Neural cell (in vitro differentiated cells): ENCODE data around the gene IFI44. TPM values are rescaled to one million over a fixed set of nuclear protein-coding genes. Genes with fewer than 3 reads are reported as not detected.

Source experiments
- H2AFZ ChIP-seq: fragments of 200-600, 300-800 bp; sonication (generic), shearing (Covaris generic); 2 replicates; pipeline ENCODE4 v1.6.0; 2014; ENCODE audit warnings: low read depth, mild to moderate bottlenecking, antibody characterized with exemption, low read length, moderate library complexity
- H3F3A ChIP-seq: fragments of 200-600 bp; shearing (Covaris generic); 2 replicates; pipeline ENCODE4 v1.6.1; 2016; ENCODE audit warnings: mild to moderate bottlenecking, moderate library complexity, mixed read lengths, antibody characterized with exemption, low read length; ENCODE audit not compliant: insufficient read depth, poor library complexity, severe bottlenecking
- H3K27ac ChIP-seq: fragments of 200-600, 300-800 bp; sonication (generic), shearing (Covaris generic); 2 replicates; pipeline ENCODE4 v1.5.1; 2014; ENCODE audit warnings: mild to moderate bottlenecking, low read length, moderate library complexity
- H3K27me3 ChIP-seq: fragments of 300-800, 200-600 bp; sonication (generic), shearing (Covaris generic); 2 replicates; pipeline ENCODE4 v1.6.0; 2014; ENCODE audit warnings: mild to moderate bottlenecking, low read depth, low read length, moderate library complexity; ENCODE audit not compliant: insufficient read depth
- H3K36me3 ChIP-seq: fragments of 300-800, 200-600 bp; sonication (generic), shearing (Covaris generic); 2 replicates; pipeline ENCODE4 v1.5.1; 2014; ENCODE audit warnings: mild to moderate bottlenecking, antibody characterized with exemption, low read length, moderate library complexity; ENCODE audit not compliant: insufficient read depth
- H3K4me2 ChIP-seq: fragments of 300-800, 200-600 bp; sonication (generic), shearing (Covaris generic); 2 replicates; pipeline ENCODE4 v1.6.0; 2014; ENCODE audit warnings: mild to moderate bottlenecking, low read length
- H3K4me3 ChIP-seq: fragments of 300-800, 200-600 bp; sonication (generic), shearing (Covaris generic); 2 replicates; pipeline ENCODE4 v1.5.1; 2014; ENCODE audit warnings: mild to moderate bottlenecking, low read length, moderate library complexity
- H3K79me2 ChIP-seq: fragments of 200-600 bp; shearing (Covaris generic); replicated peaks from 2 replicates; pipeline ENCODE4 v1.6.0; 2014; ENCODE audit warnings: mild to moderate bottlenecking, low read length, moderate library complexity; ENCODE audit not compliant: insufficient read depth
- H3K9ac ChIP-seq: fragments of 300-800, 200-600 bp; sonication (generic), shearing (Covaris generic); 2 replicates; pipeline ENCODE4 v1.6.1; 2016; ENCODE audit warnings: mild to moderate bottlenecking, low read length, mixed read lengths
- H3K9me2 ChIP-seq: fragments of 200-600 bp; shearing (Covaris generic); 2 replicates; pipeline ENCODE4 v1.6.1; 2016; ENCODE audit warnings: mild to moderate bottlenecking, low read length, mixed read lengths; ENCODE audit not compliant: insufficient read depth
- H3K9me3 ChIP-seq: fragments of 200-600, 300-800 bp; sonication (generic), shearing (Covaris generic); 2 replicates; pipeline ENCODE4 v1.6.1; 2016; ENCODE audit warnings: mild to moderate bottlenecking, mixed run types, low read length, moderate library complexity, mixed read lengths
- H4K20me1 ChIP-seq: fragments of 200-600 bp; shearing (Covaris generic); 2 replicates; pipeline ENCODE4 v1.6.1; 2016; ENCODE audit warnings: mild to moderate bottlenecking, mixed run types; ENCODE audit not compliant: insufficient read depth
- EP300 ChIP-seq: fragments of 450-650 bp; conservative IDR thresholded peaks from 2 replicates; pipeline ENCODE4 v1.6.1; 2014; ENCODE audit warnings: antibody characterized with exemption, mild to moderate bottlenecking, moderate library complexity; ENCODE audit not compliant: poor library complexity, severe bottlenecking
- EZH2 ChIP-seq: fragments of 200-600, 300-800 bp; shearing (Covaris generic), sonication (generic); IDR thresholded peaks from 2 replicates; pipeline ENCODE4 v1.6.1; 2014; ENCODE audit warnings: antibody characterized with exemption, low read length, borderline replicate concordance, mild to moderate bottlenecking; ENCODE audit not compliant: insufficient read depth, poor library complexity, severe bottlenecking
- MXI1 ChIP-seq: fragments of 450-650 bp; conservative IDR thresholded peaks from 2 replicates; pipeline ENCODE4 v1.6.1; 2014; ENCODE audit warnings: antibody characterized with exemption, mild to moderate bottlenecking; ENCODE audit not compliant: poor library complexity, severe bottlenecking
- POLR2AphosphoS5 ChIP-seq: IDR thresholded peaks from 2 replicates; pipeline ENCODE4 v1.6.1; 2012
- RAD21 ChIP-seq: fragments of 450-650 bp; conservative IDR thresholded peaks from 2 replicates; pipeline ENCODE4 v1.6.1; 2014; ENCODE audit warnings: antibody characterized with exemption, mild to moderate bottlenecking, moderate library complexity
- SMC3 ChIP-seq: fragments of 450-650 bp; conservative IDR thresholded peaks from 2 replicates; pipeline ENCODE4 v1.6.1; 2014; ENCODE audit warnings: antibody characterized with exemption, mild to moderate bottlenecking, moderate library complexity; ENCODE audit not compliant: poor library complexity
- TAF1 ChIP-seq: IDR thresholded peaks from 2 replicates; pipeline ENCODE4 v1.6.1; 2012; ENCODE audit warnings: low read depth
- polyA plus RNA-seq: library from polyadenylated mRNA; depleted of rRNA; stranded (reverse); fragments of >200 nt; gene quantifications from 2 replicates; pipeline ENCODE4 v1.2.3, GENCODE V29; 2014
- TF ChIP-seq, protein P1 (sequence below): fragments of 450-650 bp; IDR thresholded peaks from 2 replicates; pipeline ENCODE4 v1.5.1; 2014; ENCODE audit warnings: antibody characterized with exemption, mild to moderate bottlenecking, moderate library complexity; ENCODE audit not compliant: poor library complexity, severe bottlenecking
- TF ChIP-seq, protein P2 (sequence below): IDR thresholded peaks from 2 replicates; pipeline ENCODE4 v1.6.1; 2012; ENCODE audit warnings: borderline replicate concordance

IFI44 gene
- polyA plus RNA-seq, 1 donor from 2014 or later = not detected

DNA sequence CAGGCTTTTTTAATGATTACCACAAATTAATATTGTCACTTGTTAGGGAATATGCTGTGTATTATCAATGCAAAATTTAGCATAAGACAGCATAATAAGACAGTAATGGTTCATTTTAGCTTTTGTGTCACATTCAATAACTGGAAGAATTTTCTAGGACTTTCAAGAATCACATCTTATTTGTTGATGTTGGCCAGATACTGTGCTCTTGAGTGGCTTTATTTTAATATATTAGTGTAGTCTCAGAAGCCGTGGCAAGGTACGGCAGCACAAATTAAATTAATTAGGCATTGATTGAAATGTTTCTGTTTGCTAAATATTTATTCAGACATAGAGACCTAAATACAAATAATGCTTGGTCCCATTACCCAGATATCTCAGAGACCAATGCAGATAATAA lies 19.0 kb upstream of the IFI44 start:
- no peaks in the 10 kb centered on the region for H3K79me2 ChIP-seq
- no peak overlapping the region for H3K9ac ChIP-seq
- H3K27ac ChIP-seq = no peak overlapping the region
- H3K27me3 ChIP-seq = no peaks in the 10 kb centered on the region
- no peak overlapping the region for H3K4me2 ChIP-seq
- no peak overlapping the region for H3K4me3 ChIP-seq
- no peak overlapping the region for H2AFZ ChIP-seq
- H3K9me3 ChIP-seq = no peaks in the 10 kb centered on the region
- H3K36me3 ChIP-seq = no peaks in the 10 kb centered on the region
- no peaks in the 10 kb centered on the region for H3K9me2 ChIP-seq
- TF ChIP-seq, protein P1, sequence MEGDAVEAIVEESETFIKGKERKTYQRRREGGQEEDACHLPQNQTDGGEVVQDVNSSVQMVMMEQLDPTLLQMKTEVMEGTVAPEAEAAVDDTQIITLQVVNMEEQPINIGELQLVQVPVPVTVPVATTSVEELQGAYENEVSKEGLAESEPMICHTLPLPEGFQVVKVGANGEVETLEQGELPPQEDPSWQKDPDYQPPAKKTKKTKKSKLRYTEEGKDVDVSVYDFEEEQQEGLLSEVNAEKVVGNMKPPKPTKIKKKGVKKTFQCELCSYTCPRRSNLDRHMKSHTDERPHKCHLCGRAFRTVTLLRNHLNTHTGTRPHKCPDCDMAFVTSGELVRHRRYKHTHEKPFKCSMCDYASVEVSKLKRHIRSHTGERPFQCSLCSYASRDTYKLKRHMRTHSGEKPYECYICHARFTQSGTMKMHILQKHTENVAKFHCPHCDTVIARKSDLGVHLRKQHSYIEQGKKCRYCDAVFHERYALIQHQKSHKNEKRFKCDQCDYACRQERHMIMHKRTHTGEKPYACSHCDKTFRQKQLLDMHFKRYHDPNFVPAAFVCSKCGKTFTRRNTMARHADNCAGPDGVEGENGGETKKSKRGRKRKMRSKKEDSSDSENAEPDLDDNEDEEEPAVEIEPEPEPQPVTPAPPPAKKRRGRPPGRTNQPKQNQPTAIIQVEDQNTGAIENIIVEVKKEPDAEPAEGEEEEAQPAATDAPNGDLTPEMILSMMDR = no peak
- TF ChIP-seq, protein P2, sequence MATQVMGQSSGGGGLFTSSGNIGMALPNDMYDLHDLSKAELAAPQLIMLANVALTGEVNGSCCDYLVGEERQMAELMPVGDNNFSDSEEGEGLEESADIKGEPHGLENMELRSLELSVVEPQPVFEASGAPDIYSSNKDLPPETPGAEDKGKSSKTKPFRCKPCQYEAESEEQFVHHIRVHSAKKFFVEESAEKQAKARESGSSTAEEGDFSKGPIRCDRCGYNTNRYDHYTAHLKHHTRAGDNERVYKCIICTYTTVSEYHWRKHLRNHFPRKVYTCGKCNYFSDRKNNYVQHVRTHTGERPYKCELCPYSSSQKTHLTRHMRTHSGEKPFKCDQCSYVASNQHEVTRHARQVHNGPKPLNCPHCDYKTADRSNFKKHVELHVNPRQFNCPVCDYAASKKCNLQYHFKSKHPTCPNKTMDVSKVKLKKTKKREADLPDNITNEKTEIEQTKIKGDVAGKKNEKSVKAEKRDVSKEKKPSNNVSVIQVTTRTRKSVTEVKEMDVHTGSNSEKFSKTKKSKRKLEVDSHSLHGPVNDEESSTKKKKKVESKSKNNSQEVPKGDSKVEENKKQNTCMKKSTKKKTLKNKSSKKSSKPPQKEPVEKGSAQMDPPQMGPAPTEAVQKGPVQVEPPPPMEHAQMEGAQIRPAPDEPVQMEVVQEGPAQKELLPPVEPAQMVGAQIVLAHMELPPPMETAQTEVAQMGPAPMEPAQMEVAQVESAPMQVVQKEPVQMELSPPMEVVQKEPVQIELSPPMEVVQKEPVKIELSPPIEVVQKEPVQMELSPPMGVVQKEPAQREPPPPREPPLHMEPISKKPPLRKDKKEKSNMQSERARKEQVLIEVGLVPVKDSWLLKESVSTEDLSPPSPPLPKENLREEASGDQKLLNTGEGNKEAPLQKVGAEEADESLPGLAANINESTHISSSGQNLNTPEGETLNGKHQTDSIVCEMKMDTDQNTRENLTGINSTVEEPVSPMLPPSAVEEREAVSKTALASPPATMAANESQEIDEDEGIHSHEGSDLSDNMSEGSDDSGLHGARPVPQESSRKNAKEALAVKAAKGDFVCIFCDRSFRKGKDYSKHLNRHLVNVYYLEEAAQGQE = no peak
- TF ChIP-seq EP300 (no peak), SMC3 (no peak), TAF1 (no peak), RAD21 (no peak), POLR2AphosphoS5 (no peak), MXI1 (no peak), EZH2 (no peak)
- no peaks in the 10 kb centered on the region for H3F3A ChIP-seq
- H4K20me1 ChIP-seq = no peaks in the 10 kb centered on the region

GRCh38 chr1:78633209-78633608 lies 16.4 kb upstream of the IFI44 start:
- H3K9me3 ChIP-seq = no peaks in the 10 kb centered on the region
- no peak overlapping the region for H2AFZ ChIP-seq
- H3K4me3 ChIP-seq = no peak overlapping the region
- TF ChIP-seq, protein P1 = no peak
- TF ChIP-seq EZH2 = no peak
- no peak for TF ChIP-seq RAD21
- TF ChIP-seq SMC3 = no peak
- H3K4me2 ChIP-seq = no peak overlapping the region
- no peaks in the 10 kb centered on the region for H3K9me2 ChIP-seq
- H3K79me2 ChIP-seq = no peaks in the 10 kb centered on the region
- no peaks in the 10 kb centered on the region for H3F3A ChIP-seq
- H3K27ac ChIP-seq = no peak overlapping the region
- H3K36me3 ChIP-seq = no peaks in the 10 kb centered on the region
- no peak overlapping the region for H3K9ac ChIP-seq
- H4K20me1 ChIP-seq = no peaks in the 10 kb centered on the region
- H3K27me3 ChIP-seq = no peaks in the 10 kb centered on the region
